WI38 (cell line): ENCODE data around the gene TEKT5.
"Not testable (repeated sequence)": the region's sequence is repeated elsewhere in the genome, so short reads cannot be mapped to it uniquely, and the experiment has no call there.

Source experiments
- H3K4me3 ChIP-seq: 2 replicates; pipeline ENCODE4 v1.5.1; 2011; ENCODE audit warnings: low read depth, mild to moderate bottlenecking, control low read depth, low read length
- CTCF ChIP-seq: IDR thresholded peaks from 2 replicates; pipeline ENCODE4 v1.5.1; 2012; ENCODE audit warnings: low read depth, mild to moderate bottlenecking, control low read depth, low read length

TEKT5 gene

DNA sequence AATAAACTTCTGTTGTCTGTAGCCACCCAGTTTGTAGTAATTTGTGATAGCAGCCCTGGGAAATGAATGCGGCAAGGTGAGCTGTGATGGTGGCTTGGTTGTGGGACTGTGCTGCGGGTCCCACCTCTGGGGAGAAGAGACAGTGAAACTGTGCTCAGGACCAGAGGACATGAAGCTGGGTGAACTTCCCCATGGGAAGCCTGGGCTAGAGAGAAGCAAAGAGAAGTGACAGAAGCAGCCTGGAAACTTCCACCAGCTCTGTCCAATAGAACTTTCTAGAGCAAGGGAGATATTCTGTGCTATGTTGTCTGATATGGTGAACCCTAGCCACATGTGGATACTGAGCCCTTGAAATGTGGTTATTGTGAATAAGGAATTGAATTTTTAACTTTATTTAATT lies 62.8 kb downstream of the TEKT5 start:
- no peak overlapping the region for H3K4me3 ChIP-seq
- TF ChIP-seq CTCF, result no peak

DNA sequence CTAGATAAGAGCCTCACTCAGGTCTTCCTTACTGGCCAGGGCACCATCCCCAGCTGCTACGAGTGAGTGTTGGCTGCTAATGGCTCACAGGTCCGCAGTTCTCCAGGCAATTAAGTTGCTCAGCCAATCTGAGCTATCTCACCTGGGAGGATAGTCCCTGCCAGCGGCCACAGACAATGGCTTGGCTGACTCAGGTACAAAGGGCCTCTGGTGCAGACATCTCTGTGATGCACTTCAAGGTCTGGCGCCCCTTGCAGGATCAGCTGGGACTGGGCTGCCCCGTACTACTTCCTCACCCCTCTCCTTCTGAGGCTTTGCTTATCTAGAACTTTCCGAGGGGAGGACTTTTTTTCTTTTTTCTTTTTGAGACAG lies 65.2 kb downstream of the TEKT5 start:
- no peak for TF ChIP-seq CTCF

GRCh38 chr16:10625595-10626357 lies 69.0 kb downstream of the TEKT5 start:
- TF ChIP-seq CTCF, result no peak
- no peak overlapping the region for H3K4me3 ChIP-seq

More for the DNA sequence above, 65.2 kb downstream of the TEKT5 start:
- H3K4me3 ChIP-seq, result no peak overlapping the region

GRCh38 chr16:10624527-10624926 lies 70.2 kb downstream of the TEKT5 start:
- no peak overlapping the region for H3K4me3 ChIP-seq
- no peak for TF ChIP-seq CTCF

GRCh38 chr16:10623059-10623458 lies 71.7 kb downstream of the TEKT5 start:
- no peak for TF ChIP-seq CTCF
- H3K4me3 ChIP-seq, result no peak overlapping the region

- H3K4me3 ChIP-seq, result no peak overlapping the region
- TF ChIP-seq CTCF, result no peak
Measured at GRCh38 chr16:10622036-10622921, 72.5 kb downstream of the TEKT5 start.

- not testable (repeated sequence) for H3K4me3 ChIP-seq
Measured at GRCh38 chr16:10621216-10621949, 73.3 kb downstream of the TEKT5 start.
